Stimulated activated naive CD4-positive, alpha-beta T cell (primary cell): ENCODE data around the gene UBTF.

ENCODE experiments used
- DNase-seq, 6 experiments: peaks; one replicate each; lab custom pipeline; 2025; lab: John Stamatoyannopoulos, UW

UBTF gene

DNA sequence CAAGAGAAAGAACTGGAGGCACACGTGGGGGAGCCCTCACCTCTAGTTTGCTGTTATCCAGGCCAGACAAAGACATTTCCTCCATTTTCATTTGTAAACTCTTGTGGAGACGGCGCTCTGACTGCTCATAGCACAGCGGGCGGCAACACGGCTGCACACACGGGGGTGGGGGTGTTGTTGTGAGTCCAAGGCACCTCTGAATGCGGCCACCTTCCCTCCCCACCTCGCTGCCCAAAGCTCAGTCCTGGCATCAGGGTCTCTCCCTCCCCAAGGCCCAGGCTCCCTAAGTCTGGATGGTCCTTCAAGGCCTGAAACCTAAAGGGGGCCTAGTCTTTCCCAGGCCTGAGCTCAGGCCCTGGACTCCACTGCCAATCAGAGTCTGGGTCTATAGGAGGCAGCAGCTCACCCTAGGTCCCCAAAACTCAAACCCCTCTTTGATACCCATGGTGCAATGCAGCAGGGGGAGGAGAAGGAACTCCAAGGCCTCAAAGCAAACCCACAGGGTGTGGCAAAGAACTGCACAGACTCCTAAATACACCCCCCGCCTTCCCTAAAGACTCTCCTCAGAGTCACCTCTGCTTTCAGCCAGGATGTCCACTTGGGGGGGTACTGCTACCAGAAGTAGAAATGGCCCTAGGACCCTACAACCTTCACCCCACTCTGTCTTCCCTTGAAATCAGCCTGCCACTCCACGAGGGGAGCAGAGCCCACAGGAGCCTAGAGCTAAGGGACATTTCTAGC is 21.3 kb downstream of the UBTF start:
- DNase-seq, result peak; percentile 31 to 79 (median 68)

DNA sequence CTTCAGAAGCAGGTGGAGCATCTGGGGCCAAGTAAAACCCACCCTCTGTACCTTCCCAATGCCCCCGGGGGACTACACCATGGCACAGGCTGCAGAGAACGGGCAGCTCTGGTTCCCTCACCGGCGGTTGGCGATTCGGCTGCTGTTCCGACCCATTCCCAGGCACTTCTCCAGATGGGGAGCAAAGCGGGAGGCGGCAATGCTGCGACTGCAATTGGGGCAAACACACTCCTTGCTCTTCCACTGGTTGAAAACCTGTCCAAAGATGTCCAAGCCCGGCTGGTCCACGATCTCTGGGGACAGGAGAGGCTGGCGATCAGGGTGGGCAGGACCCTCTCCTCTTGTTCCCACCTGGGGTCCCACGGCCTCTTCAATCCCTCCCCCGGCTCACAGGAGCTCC is 22.4 kb downstream of the UBTF start:
- DNase-seq, result no peak

DNA sequence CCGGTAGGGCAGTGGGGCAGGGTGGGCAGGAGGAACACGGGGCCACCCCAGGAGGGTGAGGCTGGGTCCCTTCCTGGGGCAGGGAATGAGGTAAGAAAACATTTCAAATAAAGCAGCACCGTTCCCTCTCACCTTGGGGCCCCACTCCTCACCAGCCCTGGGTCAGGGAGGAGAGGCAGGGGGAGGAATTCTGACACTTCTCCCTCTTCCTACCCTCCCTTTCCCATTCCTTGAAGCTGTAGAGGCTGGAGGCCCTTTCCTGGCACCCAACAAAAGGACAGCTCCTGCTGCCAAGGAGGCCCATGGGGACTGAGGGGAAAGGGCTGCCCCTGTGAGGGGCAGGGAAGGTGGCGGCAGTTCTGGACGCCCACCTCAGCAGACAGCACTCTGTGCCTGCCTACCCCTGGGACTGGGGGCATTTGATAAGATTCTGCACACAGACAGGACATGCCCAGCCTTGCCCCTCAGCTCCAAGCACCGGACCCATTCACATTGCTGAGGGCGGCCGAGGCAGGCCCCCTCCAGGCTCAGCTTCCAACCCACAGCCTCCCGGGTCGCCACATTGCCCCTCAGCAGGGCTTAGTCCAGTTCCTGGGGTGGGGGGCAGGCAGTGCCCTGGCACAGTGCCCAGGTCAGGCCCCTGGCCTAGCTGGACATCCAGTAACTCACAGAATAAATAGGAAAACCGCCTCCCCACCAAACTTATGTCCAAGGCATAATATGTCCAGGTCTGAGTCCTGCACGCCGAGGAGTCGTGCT is 26.0 kb downstream of the UBTF start:
- DNase-seq, result no peak

DNA sequence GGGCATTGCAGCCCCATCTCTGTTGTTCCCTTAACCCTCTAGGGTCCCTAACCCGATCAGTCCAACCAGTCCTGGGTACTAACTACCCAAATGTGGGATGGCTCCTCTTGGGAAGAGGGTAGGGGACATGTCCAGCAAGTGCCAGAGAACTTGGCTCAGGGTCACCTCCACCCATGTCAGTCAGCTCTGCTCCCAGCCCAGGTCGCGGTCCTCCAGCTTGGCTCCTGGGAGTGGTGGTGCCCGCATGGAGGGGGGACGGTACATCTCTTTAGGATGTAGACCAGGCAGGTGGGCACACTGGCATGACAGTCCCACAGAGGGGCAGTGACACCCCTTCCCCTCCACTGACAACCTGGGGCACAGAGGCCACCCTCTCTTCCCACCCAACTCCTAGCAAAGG is 26.7 kb downstream of the UBTF start:
- DNase-seq, result no peak

DNA sequence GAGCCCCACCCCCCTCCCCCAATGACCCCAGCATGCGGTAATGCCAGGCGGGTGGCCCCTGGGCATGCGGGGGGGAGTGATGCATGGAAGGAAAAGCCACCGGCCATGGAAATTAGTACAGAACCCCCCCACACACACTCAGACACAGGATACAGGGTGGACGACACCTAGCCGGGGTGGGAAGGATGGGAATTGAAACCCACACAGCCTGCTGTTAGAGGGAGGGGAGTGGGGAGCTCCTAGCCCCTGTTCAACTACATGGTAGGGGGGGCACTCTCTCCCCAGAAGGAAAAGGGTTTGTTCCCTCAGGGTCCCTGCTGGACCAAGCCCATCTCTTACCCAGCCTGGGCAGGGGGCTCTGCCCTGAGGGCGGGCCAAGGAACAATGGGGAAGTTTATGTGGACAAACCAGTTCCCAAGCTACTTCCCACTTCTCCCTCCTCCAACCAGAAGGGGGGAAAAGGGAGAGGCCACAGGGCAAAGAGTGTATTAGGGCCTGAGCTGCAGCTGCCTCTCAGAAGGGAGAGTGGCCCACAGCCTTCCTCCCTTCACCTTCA is 27.5 kb downstream of the UBTF start:
- DNase-seq, result no peak

DNA sequence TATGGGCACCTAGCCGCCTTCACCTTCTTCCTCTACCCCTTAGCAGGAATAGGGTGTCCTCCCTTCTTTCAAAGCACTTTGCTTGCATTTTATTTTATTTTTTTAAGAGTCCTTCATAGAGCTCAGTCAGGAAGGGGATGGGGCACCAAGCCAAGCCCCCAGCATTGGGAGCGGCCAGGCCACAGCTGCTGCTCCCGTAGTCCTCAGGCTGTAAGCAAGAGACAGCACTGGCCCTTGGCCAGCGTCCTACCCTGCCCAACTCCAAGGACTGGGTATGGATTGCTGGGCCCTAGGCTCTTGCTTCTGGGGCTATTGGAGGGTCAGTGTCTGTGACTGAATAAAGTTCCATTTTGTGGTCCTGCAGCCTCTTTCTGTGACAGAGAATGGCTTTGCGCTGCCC is 28.1 kb downstream of the UBTF start:
- no peak for DNase-seq

DNA sequence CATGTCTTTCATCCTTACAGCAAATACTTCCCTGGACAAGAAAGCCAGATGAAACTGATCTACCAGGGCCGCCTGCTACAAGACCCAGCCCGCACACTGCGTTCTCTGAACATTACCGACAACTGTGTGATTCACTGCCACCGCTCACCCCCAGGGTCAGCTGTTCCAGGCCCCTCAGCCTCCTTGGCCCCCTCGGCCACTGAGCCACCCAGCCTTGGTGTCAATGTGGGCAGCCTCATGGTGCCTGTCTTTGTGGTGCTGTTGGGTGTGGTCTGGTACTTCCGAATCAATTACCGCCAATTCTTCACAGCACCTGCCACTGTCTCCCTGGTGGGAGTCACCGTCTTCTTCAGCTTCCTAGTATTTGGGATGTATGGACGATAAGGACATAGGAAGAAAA is 29.0 kb downstream of the UBTF start:
- DNase-seq, result no peak

DNA sequence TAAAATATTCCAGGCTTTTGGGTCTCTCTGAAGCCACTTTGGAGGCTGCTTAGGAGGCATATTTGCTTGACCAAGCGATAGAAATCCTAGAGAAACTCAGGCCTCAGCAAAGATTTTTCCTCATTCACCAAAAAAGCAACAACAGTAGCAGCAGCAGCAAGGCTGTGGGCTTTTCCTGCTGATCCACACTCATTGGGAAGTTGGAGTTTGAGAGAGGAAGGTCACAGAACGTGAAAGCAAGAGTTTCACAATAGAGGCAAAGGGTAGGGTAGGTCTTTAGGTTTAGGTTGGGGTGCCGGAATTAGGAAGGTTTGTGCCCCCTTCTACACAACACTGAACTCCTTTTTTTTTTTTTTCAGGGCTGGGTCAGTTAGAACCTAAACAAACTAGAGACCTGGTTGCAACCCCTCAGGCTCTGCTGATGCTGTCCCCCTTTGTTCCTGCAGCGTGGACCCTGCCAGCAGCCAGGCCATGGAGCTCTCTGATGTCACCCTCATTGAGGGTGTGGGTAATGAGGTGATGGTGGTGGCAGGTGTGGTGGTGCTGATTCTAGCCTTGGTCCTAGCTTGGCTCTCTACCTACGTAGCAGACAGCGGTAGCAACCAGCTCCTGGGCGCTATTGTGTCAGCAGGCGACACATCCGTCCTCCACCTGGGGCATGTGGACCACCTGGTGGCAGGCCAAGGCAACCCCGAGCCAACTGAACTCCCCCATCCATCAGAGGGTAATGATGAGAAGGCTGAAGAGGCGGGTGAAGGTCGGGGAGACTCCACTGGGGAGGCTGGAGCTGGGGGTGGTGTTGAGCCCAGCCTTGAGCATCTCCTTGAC is 30.7 kb downstream of the UBTF start:
- DNase-seq, result no peak

DNA sequence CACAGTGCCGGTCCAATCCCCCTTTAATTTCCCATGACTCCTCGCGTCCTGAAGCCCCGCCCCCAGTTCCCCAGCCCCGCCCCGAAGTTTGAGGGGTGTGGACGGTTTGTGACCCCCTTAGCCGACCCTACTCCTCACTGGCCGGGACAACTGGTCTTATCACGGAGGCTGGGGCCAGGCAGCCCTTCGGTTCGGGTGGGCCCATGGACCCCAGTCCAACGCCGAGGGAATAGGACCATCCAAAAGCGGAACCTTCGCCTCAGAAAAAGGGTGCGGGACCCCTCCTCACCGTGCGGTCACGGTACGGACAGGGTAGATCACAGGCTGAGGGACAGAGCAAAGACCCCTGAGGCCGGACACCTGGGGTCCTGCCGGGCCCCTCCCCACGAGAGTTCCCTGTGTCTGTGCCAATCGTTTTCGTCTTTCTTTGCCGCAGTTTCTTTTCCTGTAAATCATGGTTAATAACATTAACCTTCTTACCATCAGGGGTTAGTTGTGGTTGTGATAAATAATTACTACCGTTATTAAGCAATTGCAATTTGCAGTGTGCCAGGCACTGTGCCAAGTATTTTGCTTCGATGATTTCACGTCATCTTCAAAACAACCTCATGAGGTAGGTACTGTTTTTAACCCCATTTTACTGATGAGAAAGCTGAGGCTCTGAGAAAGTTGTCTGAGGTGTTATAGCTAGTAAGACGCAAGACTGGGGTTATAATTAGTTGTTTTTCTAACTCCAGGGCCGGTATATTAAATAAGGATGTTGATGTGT is 32.2 kb downstream of the UBTF start:
- peak in 2 of 6 experiments; percentile 82 for DNase-seq

DNA sequence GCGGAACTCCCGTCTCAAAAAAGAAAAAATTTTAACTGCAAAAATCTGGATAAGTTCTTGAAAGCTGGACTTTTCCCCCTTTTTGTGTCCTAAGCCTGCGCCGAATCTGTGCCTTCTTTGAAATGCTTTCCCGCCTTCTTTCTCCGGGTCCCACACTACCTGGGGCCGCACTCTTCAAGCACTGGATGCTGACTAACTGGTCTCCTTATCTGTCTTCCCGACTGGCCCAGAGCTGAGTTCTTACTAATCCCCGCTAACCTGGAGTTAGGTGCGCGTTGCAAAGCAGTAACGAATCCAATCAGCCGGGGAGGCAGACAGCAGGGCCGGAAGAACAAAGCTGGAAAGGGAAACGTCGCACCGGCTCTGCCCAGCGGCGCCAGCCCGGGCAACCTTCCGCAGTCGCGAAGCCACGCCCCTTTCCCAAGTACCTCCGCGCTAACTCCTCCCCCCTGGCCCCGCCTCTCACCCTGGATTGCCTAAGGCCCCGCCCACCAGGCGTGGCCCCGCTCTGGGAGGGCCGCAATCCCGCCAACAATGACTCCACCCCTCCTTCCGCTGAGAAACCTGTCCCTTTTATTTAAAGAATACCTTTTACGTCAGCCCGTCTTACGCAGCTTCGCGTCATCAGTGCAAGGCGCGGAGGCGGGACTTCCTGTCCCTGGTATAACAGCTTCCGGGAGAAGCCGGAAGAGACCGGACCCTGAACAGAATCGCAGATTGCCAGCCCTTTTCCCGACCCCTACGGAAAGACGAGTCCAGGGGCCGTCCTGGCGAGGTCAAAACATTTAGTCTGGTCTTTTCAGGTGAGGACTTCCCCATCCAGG is 33.0 kb downstream of the UBTF start, which contains the start of gene TMUB2:
TMUB2 (plus strand) TSS at position 666 of the 824 bp plus-strand sequence. CDS start 737 bp downstream, outside the sequence.
- DNase-seq, result peak; percentile 98 to 100 (median 99)

DNA sequence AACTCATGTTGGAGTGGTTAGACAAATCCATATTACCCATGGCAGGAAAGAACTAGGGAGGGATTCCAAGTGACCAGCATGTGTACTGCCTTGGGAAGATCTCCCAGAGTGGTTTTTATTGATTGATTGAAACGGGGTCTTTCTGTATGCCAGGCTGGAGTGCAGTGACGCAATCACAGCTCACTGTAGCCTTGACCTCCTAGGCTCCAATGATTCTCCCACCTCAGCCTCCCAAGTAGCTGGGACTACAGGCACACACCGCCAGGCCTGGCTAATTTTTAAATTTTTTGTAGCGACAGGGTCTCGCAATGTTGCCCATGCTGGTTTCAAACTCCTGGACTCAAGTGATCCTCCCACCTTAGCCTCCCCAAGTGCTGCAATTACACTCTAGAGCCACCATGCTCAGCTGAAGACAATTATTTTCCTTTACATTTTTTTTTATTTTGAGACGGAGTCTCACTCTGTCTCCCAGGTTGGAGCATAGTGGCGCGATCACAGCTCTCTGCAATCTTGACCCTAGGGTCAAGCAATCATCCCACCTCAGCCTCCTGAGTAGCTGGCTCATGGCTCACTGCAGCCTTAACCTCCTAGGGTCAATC is 35.2 kb downstream of the UBTF start:
- no peak for DNase-seq

DNA sequence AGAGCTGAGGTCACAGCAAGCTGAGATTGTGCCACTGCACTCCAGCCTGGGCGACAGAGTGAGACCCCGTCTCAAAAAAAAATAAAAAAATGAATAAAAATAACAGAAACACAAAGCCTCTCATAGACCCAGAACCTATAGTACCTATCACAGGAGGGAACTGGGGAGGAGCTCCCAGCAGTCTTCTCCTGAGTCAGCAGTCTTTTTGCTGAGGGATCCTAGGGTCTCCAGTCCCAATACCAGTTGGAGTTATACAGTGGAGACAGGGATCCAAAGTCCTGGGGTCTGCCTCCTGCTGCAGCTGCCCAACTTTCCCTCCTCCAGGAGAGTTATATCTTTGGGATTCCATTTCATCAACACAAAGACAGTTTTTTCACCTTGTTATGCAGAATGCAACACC is 36.5 kb downstream of the UBTF start:
- DNase-seq, result no peak

DNA sequence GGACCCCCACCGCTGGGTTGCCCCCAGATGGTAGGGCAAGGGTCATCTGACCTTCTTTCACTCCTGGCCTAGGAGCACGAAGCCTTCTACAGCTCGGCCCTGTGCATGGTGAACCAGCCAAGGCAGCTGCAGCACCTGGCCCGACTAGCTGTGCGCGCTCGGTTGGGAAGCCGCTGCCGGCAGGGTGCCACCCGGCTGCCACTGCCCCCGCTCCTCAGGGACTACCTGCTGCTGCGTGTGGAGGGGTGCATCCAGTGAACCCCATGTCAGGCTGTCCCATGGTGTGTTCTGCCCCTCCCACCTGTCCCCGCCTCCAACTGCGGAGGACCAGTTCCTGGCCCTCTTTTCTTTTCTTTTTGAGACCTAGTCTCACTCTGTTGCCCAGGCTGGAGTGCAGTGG is 41.3 kb downstream of the UBTF start:
- DNase-seq, result no peak

DNA sequence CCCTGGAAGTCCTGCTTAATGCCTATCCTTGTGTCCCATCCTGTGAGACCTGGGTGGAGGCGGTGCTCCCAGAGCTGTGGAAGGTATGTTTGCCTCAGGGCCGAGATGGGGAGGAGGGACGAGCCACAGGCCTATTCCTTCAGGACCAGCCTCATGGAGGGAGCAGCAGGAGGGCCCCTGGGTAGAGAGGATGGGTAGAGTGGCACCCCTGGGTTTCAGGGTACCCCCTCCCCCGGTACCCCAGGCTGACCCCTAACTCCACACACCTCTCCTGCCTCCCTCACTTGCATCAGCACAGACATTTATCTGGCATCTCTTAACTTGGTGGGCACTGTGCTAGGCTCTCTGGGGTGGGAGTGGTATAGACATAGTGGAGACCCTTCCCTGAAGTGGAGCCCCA is 41.8 kb downstream of the UBTF start:
- no peak for DNase-seq

DNA sequence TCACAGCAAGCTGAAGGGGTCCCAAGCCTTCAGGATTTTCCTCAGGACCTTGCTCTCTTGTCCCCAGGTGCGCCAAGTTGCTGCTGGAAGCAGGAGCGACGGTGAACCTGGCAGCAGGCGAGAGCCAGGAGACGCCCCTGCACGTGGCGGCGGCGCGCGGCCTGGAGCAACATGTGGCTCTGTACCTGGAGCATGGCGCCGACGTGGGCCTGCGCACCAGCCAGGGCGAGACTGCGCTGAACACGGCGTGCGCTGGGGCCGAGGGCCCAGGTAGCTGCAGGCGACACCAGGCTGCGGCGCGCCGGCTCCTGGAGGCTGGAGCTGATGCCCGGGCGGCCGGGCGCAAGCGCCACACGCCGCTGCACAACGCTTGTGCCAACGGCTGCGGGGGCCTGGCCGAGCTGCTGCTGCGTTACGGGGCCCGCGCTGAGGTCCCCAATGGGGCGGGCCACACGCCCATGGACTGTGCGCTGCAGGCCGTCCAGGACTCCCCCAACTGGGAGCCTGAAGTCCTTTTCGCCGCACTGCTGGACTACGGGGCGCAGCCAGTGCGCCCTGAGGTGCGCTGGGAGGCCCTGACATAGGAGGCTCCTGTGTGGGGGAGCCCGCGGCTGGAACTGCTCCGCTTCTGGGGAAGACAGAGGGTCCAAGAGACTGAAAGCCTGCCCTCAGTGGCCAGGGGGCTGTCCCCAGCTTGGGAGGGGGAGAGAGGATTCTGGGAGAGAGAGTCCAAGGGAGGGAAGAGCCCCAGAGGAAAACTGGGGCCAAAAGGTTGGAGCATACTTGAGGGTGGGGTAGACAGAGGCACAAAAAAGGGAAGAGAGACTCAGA is 42.6 kb downstream of the UBTF start:
- no peak for DNase-seq

DNA sequence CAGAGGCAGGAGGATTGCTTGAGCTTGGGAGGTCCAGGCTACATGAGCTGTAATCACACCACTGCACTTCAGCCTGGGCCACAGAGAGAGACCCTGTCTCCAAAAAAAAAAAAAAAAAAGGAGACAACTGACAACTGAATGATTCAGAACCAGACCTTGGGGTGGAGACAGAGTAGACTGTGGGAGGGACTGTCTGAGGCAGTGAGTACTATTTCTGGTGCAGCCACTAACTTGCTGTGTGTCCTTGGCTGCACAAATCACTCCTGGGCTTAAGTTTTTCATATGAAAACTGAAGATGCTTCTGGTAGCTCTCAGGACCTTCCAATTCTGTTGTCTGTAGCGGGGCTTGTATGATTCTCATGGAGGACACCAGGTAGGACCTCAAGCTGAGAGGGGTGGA is 43.2 kb downstream of the UBTF start:
- DNase-seq, result no peak

DNA sequence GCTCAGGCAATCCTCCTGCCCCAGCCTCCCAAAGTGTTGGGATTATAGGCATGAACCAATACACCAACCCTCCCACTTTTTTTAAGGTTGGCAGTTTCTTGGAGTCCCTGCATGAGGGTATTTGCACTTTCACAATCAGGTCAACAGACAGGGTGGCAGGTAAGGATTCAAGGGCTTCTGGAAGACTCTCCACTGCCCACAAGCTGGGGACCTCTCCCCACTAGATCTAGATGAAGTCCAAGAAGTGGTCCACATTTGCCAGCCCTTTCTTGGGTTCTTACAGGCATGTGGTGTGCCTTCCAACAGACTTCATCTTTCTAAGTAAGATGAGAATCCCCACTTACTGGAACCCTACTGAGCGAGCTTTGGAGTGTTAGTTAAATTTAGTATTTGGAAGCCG is 45.0 kb downstream of the UBTF start:
- no peak for DNase-seq

DNA sequence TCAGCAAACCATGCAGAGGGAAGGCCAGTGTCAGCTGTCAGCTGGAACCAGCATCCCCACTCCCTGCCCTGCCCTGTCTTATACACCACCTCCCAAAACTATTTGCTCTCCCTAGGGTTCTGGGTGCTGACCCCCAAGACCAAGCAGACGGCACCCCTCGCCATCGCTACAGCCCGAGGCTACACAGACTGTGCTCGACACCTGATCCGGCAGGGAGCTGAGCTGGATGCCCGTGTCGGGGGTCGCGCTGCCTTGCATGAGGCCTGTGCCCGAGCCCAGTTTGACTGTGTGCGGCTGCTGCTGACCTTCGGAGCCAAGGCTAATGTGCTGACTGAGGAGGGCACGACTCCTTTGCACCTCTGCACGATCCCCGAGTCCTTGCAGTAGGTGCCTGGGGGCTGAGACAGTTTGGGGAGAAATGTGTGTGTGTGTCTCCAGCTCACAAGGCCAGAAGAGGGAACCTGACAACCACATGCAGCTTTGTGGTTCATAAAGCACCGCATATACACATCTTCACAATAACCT is 47.5 kb downstream of the UBTF start:
- no peak for DNase-seq
